Measurements from ENCODE around the gene TRIM54.
"Not testable (repeated sequence)": the region's sequence is repeated elsewhere in the genome, so short reads cannot be mapped to it uniquely, and the experiment has no call there.

TRIM54 gene

GRCh38 chr2:27284996-27285395 is 2.8 kb downstream of the TRIM54 start:
- no peak for DNase-seq

GRCh38 chr2:27285481-27285880 is 3.3 kb downstream of the TRIM54 start:
- DNase-seq: no peak

- DNase-seq: no peak
These were observed 6.4 kb downstream of the TRIM54 start for GRCh38 chr2:27288610-27289009.

GRCh38 chr2:27290549-27290948 is 8.3 kb downstream of the TRIM54 start:
- DNase-seq: no peak

GRCh38 chr2:27291865-27292264 is 9.6 kb downstream of the TRIM54 start:
- no peak for DNase-seq

- no peak for DNase-seq
These were observed 12.7 kb downstream of the TRIM54 start for GRCh38 chr2:27294928-27295327.

GRCh38 chr2:27296481-27296880 is 14.3 kb downstream of the TRIM54 start:
- DNase-seq: no peak

- no peak for DNase-seq
These were observed 15.0 kb downstream of the TRIM54 start for GRCh38 chr2:27297195-27297594.

GRCh38 chr2:27298391-27299080 is 16.3 kb downstream of the TRIM54 start:
- DNase-seq: no peak

- DNase-seq: not testable (repeated sequence)
These were observed 18.4 kb downstream of the TRIM54 start for GRCh38 chr2:27300606-27301005.

- DNase-seq: peak in 2 of 5 donors; percentile 43 to 55
These were observed 21.1 kb downstream of the TRIM54 start for GRCh38 chr2:27303093-27304025.

GRCh38 chr2:27304488-27305240 is 22.4 kb downstream of the TRIM54 start:
- no peak for DNase-seq

- DNase-seq: no peak
These were observed 23.3 kb downstream of the TRIM54 start for GRCh38 chr2:27305516-27305915.

- no peak for DNase-seq
These were observed 23.9 kb downstream of the TRIM54 start for GRCh38 chr2:27306136-27306535.

- peak in 1 of 5 donors; percentile 7 for DNase-seq
These were observed 24.5 kb downstream of the TRIM54 start for GRCh38 chr2:27306573-27307286.

- DNase-seq: no peak
These were observed 25.0 kb downstream of the TRIM54 start for GRCh38 chr2:27307287-27307544.

- DNase-seq: no peak
These were observed 25.5 kb downstream of the TRIM54 start for GRCh38 chr2:27307545-27308358.

- DNase-seq: no peak
These were observed 26.2 kb downstream of the TRIM54 start, which contains the start of gene UCN for GRCh38 chr2:27308359-27308881. Gene UCN, minus strand, starts transcription at chr2:27308445. Its CDS starts 550 bp downstream, at chr2:27307895.

- DNase-seq: no peak
These were observed 27.4 kb downstream of the TRIM54 start for GRCh38 chr2:27309651-27310050.

GRCh38 chr2:27312152-27312551 is 29.9 kb downstream of the TRIM54 start:
- DNase-seq: no peak

GRCh38 chr2:27313882-27314645 is 31.8 kb downstream of the TRIM54 start:
- DNase-seq: no peak

Measured in T-helper 1 cell (primary cell).